GM18526 (cell line): Measurements from ENCODE around the gene DENND6B.

Experiments used
- POLR2A ChIP-seq: IDR thresholded peaks from 3 replicates; pipeline ENCODE4 v1.6.1; 2011; ENCODE audit not compliant: insufficient read length; ENCODE audit errors: extremely low read depth

Gene DENND6B

DNA sequence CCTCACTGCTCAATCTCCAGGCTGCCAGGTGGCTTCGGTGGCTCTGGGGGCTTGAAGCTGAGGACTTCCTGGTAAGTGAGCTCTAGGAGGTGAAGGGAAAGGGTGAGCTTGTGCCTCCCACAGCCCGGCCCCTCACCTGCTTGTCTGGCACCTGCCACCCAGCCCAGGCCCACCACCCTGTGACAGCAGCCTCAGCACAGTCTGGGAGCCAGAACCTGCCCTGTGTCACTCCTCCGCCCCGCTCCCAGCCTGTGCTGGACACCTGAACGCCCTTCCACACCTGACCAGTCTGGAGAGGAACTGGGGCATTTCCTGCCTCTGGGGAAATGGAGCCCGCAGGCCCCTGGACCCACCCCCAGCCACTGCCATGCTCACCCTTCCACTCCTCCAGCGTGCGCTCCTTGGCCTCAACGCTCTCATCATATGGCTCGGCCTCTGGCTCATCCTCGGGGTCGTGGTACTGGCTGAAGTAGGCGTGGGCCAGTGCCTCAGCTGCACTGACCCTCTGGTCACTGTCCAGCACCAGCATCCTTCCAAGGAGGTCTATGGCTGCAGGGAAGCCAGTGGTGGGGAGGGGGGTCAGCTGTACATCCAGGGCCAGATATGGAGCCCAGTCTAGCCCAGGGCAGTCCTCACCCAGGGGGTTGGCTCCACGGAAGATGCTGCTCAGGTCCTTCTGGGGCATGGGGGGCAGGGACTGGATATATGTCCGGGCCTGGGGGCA is 61.7 kb downstream of the DENND6B start:
- TF ChIP-seq POLR2A: no peak

DNA sequence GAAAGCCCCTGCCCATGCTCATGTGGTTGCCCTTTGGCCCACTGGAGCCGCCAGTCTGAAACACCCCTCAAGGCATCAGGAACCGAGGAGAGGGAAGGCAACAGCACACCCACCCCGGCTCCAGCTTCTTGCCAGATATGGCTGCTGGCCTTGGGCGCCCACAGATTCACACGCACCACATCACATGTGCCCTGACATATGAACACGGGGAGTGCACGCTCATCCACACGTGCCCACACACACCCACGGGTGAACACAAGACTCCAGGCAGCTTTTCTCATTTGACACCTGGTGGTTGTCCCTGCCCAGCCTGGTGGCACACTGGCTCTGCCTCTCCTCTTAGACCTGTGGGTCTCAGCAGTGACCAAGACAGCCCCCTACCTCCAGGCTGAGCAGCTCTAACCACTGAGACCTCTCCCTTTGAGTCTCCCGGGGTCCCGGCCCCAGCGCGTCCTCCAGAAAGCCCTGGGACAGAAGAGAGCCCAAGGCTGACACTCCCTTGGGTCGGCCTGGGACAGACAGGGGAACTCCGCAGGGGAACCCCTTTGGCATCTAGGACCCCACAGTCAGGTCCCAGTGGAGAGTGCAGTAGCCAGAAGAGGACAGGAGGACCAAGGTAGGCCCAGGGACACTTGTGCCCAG is 62.6 kb downstream of the DENND6B start:
- TF ChIP-seq POLR2A: no peak

DNA sequence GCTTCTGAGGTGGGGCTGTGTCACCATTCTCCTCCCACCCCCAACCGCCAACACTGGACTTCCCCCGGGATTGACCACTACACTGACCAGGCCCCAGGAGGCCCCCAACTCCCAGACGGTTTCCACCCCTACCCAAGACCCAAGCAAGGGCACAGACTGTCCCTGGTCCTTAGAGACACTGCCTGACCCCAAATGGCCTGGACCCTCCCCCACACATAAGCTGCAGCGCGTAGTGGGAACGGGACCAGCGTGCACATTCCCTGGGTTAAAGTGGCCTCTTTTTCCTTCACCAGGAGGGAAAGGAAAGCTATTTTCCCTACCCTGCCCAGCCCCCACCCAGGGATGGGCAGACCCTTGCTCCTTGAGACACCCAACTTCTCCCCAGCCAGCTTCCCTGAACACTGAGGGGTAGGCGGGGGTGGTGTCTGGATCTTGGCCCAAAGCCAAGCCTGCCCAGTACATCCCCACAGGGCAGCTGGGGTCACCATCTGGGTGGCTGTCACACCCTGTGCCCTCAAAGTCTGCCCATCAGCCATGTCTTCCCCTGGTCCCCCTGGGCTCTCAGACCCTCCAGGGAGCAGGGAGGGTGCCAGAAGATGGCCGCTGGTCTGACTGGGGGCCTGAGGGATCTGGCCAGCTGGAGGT is 63.7 kb downstream of the DENND6B start:
- no peak for TF ChIP-seq POLR2A

DNA sequence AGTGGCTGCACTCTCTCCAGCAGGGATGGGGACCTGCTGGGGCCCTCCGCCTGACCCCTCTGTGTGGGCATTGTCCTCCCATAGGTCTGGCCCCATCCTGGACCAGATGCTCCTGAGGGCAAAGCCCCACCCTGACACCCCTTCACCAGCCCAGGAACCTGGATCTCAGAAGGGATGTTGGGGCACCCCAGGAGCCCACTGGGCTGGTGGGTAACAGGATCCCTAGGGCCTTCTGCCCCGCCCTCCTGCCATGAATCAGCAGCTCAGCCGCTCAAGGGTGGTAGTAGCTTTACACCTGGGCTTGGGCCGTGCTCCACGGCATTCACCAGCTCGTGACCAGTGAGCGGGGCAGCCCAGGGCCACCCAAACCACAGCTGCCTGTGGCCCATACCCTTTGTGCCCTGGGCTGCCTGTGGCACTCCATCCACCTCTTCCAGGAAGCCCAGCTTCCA is 64.3 kb downstream of the DENND6B start:
- no peak for TF ChIP-seq POLR2A

DNA sequence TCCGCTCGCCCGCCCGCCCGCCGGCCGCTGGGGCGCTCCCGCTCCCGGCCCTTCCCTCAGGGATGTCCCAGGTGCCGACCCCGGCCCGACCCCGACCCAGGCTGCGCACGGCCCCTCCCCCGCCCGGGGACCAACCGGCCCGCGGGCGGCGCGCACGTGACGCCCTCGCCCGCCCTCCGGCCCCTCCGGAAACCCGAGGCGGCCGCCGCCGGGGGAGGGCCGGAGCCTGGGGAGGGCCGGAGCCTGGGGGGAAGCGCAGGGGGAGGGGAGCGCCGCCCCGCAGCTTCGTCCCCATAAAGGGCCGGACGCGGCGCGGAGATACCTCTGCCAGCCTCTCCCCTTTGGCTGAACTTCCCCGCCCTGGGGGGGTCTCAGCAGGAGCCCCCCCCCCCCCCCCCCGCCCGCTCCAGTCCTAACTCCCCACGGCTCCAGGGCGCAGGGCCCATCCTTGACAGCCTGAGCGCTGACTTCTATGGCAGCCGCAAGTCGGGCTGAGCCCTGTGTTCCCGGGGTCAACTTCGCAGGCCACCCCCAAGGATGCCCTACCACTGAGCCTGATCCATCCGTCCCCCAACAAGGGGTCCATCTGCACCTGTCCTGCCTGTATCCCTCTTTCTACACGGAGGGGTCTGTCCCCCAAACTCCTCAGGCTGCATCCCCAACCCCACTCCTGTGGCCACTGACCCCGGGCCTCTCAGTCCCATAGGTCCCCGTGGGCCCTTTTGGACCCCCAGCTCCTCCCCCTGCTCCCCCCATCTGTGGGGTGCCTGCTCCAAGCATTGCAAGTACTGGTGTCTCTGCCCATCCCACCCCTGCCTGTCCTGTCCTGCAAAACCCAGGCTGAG is 65.0 kb downstream of the DENND6B start, which contains the start of gene MAPK12:
TSS of gene MAPK12 (minus strand) at position 69 of the 845 bp plus-strand sequence. CDS start 174 bp downstream, outside the sequence.
- TF ChIP-seq POLR2A: no peak

DNA sequence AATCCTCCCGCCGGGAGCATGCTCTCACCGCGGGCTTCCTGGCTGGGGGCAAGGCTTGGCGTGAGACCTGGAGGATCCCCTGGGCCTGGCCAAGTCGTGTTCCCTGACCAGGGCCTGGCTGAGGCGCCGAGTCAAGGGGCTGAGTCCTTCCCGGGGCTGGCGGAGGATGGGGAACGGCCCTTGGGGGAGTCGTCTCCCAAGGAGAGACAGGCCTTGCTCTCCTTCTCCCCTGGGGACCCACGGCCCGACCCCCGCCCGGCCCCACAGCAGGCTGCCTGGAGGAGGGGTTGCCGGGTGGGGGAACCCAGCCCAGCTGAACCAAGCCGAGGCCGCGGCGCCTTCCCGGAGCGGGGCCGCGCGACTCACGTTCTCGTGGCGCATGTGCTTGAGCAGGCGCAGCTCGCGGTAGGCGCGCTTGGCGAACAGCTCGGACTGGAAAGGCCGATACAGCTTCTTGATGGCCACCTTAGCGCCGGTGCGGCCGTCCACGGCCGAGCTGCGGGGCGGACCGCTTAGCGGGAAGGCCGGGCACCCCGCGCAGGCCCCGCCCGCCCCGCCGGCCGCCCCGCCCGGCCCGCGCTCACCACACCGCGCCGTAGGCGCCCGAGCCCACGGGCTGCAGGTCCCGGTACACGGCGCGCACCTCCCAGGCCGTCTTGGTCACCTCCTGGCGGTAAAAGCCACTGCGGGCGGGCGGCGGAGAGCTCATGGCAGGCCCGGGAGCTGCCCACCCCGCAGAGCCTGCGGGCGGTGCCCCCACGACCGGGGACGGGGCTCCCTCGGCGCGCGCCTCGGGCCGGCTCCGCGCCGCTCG is 65.8 kb downstream of the DENND6B start:
- TF ChIP-seq POLR2A: no peak

DNA sequence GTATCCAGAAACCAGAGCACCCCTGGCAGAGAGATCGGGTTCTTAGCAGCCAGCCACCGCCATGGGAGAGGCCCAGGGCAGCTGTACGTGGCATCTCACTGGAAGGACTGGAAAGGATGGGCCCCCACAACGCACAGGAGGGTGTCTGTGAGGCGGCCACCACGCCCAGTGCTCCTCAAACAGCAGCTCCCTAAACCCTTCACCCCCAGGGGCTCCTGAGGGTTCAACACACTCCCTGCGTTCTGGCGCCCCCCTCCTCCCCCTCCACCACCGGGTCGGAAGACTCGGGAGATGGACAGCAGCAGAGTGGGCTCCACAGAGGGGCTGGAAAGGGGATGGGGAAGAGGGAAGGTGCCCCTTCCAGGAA is 66.4 kb downstream of the DENND6B start:
- no peak for TF ChIP-seq POLR2A

DNA sequence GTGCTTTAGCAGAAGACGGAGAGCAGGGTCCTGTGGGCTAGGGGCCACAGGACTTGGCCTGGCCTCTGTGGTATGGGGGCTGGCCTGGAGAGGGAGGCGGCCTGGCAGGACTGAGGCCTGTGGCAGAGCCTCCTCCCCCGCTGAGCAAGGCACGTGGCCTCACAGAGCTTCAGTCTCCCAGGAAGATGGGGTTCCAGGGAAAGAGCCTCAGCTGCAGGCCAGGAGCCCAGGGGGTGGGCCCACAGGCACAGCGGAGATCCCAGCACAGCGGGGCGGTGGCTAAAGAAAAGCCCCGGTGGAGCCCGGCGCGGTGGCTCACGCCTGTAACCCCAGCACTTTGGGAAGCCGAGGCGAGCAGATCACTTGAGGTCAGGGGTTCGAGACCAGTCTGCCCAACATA is 67.5 kb downstream of the DENND6B start:
- TF ChIP-seq POLR2A: no peak
